ENCODE results near the gene LRRC26. TPM values are rescaled to one million over a fixed set of nuclear protein-coding genes. Genes with fewer than 3 reads are reported as not detected.

Gene LRRC26
- total RNA-seq, 1 experiment from 2014 or later = not detected

DNA sequence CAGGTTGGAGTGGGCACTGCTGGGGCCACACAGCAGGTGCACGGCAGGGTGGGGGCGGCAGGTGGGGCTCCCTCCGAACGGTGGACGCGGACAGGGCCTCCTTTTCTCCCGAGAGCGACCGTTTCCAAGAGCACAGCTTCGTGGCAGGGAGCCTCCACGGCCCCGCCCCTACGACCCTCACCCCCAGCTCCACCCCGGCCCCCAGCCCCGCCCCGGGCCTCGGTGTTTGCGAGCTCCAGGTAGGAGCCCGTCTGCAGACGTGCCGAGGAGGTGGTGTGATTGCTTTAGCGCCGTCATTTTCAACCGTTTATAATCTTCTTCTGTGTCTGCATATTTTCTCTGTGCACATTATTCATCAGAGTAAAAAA is 22.1 kb downstream of the LRRC26 start:
- CTCF ChIA-PET = no interaction called here
- H3K27me3 ChIP-seq (replicated peaks; ENCODE audit: insufficient read depth, low read depth, low read length, poor library complexity) = peaks cover 19% of the 10 kb centered on the region
- no peaks in the 10 kb centered on the region for H3K36me3 ChIP-seq (ENCODE audit: insufficient read depth, low read length, poor library complexity, severe bottlenecking)
- TF ChIP-seq EZH2 (IDR thresholded peaks at IDR 0.05; ENCODE audit: borderline replicate concordance, low read depth, low read length, poor library complexity, severe bottlenecking) = no peak
- TF ChIP-seq, protein P1, sequence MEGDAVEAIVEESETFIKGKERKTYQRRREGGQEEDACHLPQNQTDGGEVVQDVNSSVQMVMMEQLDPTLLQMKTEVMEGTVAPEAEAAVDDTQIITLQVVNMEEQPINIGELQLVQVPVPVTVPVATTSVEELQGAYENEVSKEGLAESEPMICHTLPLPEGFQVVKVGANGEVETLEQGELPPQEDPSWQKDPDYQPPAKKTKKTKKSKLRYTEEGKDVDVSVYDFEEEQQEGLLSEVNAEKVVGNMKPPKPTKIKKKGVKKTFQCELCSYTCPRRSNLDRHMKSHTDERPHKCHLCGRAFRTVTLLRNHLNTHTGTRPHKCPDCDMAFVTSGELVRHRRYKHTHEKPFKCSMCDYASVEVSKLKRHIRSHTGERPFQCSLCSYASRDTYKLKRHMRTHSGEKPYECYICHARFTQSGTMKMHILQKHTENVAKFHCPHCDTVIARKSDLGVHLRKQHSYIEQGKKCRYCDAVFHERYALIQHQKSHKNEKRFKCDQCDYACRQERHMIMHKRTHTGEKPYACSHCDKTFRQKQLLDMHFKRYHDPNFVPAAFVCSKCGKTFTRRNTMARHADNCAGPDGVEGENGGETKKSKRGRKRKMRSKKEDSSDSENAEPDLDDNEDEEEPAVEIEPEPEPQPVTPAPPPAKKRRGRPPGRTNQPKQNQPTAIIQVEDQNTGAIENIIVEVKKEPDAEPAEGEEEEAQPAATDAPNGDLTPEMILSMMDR (conservative IDR thresholded peaks at IDR 0.05; ENCODE audit: low read depth, low read length) = no peak
- intact Hi-C loops (cut with micrococcal nuclease; ENCODE audit: unreplicated experiment) = no loop called here
- no peak overlapping the region for H3K27ac ChIP-seq (ENCODE audit: low read depth, low read length, poor library complexity, severe bottlenecking)
- H3K4me1 ChIP-seq (ENCODE audit: insufficient read depth, low read length, poor library complexity, severe bottlenecking) = peaks cover 5% of the 10 kb centered on the region
- BruUV-seq (replicated peaks) = no TSS peak
- POLR2A ChIA-PET (ENCODE audit: low non-redundant PET) = no interaction called here
- no peak for DNase-seq (ENCODE audit: low spot score)
- H3K4me3 ChIP-seq (ENCODE audit: low read depth, low read length, poor library complexity, severe bottlenecking) = no peak overlapping the region
- H3K9me3 ChIP-seq (ENCODE audit: low read depth, low read length, poor library complexity, severe bottlenecking) = no peaks in the 10 kb centered on the region

GRCh38 chr9:137147091-137147792 is 22.6 kb downstream of the LRRC26 start:
- TF ChIP-seq, protein P1 (conservative IDR thresholded peaks at IDR 0.05; ENCODE audit: low read depth, low read length) = no peak
- no peak for TF ChIP-seq EZH2 (IDR thresholded peaks at IDR 0.05; ENCODE audit: borderline replicate concordance, low read depth, low read length, poor library complexity, severe bottlenecking)
- DNase-seq (ENCODE audit: low spot score) = no peak
- H3K36me3 ChIP-seq (ENCODE audit: insufficient read depth, low read length, poor library complexity, severe bottlenecking) = no peaks in the 10 kb centered on the region
- H3K9me3 ChIP-seq (ENCODE audit: low read depth, low read length, poor library complexity, severe bottlenecking) = no peaks in the 10 kb centered on the region
- POLR2A ChIA-PET (ENCODE audit: low non-redundant PET) = no interaction called here
- H3K4me3 ChIP-seq (ENCODE audit: low read depth, low read length, poor library complexity, severe bottlenecking) = no peak overlapping the region
- peaks cover 5% of the 10 kb centered on the region for H3K4me1 ChIP-seq (ENCODE audit: insufficient read depth, low read length, poor library complexity, severe bottlenecking)
- H3K27me3 ChIP-seq (replicated peaks; ENCODE audit: insufficient read depth, low read depth, low read length, poor library complexity) = peaks cover 24% of the 10 kb centered on the region
- CTCF ChIA-PET = no interaction called here
- no TSS peak for BruUV-seq (replicated peaks)
- intact Hi-C loops (cut with micrococcal nuclease; ENCODE audit: unreplicated experiment) = no loop called here
- no peak overlapping the region for H3K27ac ChIP-seq (ENCODE audit: low read depth, low read length, poor library complexity, severe bottlenecking)

DNA sequence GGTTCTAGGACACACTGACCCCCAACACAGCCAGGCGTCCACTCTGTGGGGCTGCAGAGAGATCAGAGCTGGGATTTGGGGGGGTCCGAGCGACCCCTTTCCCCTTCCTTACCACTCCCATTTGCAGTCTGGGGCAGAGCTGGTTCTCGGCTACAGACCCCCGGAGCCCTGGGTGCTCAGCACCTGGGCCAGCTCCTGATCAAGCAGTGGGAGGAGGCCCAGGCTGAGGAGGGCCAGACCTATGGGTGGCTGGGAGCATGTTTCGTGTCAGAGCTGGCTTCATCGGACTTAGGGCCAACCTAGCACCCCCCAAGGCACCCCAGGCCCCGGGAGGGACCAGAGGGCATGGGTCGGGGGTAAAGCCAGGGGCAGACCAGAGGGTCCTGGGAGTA is 23.3 kb downstream of the LRRC26 start:
- intact Hi-C loops (cut with micrococcal nuclease; ENCODE audit: unreplicated experiment) = no loop called here
- TF ChIP-seq, protein P1 (conservative IDR thresholded peaks at IDR 0.05; ENCODE audit: low read depth, low read length) = no peak
- no peak for TF ChIP-seq EZH2 (IDR thresholded peaks at IDR 0.05; ENCODE audit: borderline replicate concordance, low read depth, low read length, poor library complexity, severe bottlenecking)
- Histone ChIP-seq H3K36me3 (ENCODE audit: insufficient read depth, low read length, poor library complexity, severe bottlenecking) (no peaks in the 10 kb centered on the region), H3K27me3 (replicated peaks; ENCODE audit: insufficient read depth, low read depth, low read length, poor library complexity) (peaks cover 31% of the 10 kb centered on the region), H3K4me3 (ENCODE audit: low read depth, low read length, poor library complexity, severe bottlenecking) (no peak overlapping the region), H3K9me3 (ENCODE audit: low read depth, low read length, poor library complexity, severe bottlenecking) (no peaks in the 10 kb centered on the region), H3K27ac (ENCODE audit: low read depth, low read length, poor library complexity, severe bottlenecking) (no peak overlapping the region), H3K4me1 (ENCODE audit: insufficient read depth, low read length, poor library complexity, severe bottlenecking) (peaks cover 5% of the 10 kb centered on the region)
- DNase-seq (ENCODE audit: low spot score) = no peak
- CTCF ChIA-PET = no interaction called here
- POLR2A ChIA-PET (ENCODE audit: low non-redundant PET) = no interaction called here
- no TSS peak for BruUV-seq (replicated peaks)

All from A673 (cell line).